Panc1 (cell line): ENCODE data around the gene MLPH. TPM values are rescaled to one million over a fixed set of nuclear protein-coding genes. Genes with fewer than 3 reads are reported as not detected.
A peak's percentile ranks its signal among the peaks of the same experiment; 100 is the strongest.

Experiments
- ATAC-seq: fragments of 200-7000 bp; cut with Tn5 transposase; 2 replicates; pipeline ENCODE4 v1.9.1; 2020; ENCODE audit warnings: mild to moderate bottlenecking, moderate library complexity
- BruUV-seq: library from RNA; stranded (reverse); fragments of 400-500 nt; replicated peaks from 2 replicates; lab custom pipeline; 2021; lab: Mats Ljungman, UMichigan
- CTCF ChIA-PET: fragments of 300-600 bp; sonication (Branson Sonifier 250); formaldehyde crosslinking; loops from one replicate; lab custom pipeline; 2022; ENCODE audit warnings: antibody characterized with exemption; lab: Charles Lee
- POLR2A ChIA-PET: fragments of 300-600 bp; sonication (Branson Sonifier 250); formaldehyde crosslinking; loops from one replicate; lab custom pipeline; 2022; ENCODE audit warnings: antibody characterized with exemption; lab: Charles Lee
- DNase-seq: peaks from one replicate; pipeline ENCODE4 v3.0.0-alpha.2; 2010; ENCODE audit warnings: low read depth, low spot score
- H3K27ac ChIP-seq: 2 replicates; pipeline ENCODE4 v1.5.1; 2011; ENCODE audit warnings: mild to moderate bottlenecking, low read length, inconsistent platforms
- H3K27me3 ChIP-seq: fragments of 200-500 bp; sonication (Bioruptor generic); 2 replicates; pipeline ENCODE4 v1.6.0; 2014; ENCODE audit warnings: low read length, inconsistent platforms; ENCODE audit not compliant: control insufficient read depth, insufficient read depth
- H3K36me3 ChIP-seq: fragments of 200-500 bp; sonication (Bioruptor generic); 2 replicates; pipeline ENCODE4 v1.5.1; 2014; ENCODE audit warnings: inconsistent platforms, mild to moderate bottlenecking, low read length, moderate library complexity; ENCODE audit not compliant: control insufficient read depth, insufficient read depth
- H3K4me1 ChIP-seq: 2 replicates; pipeline ENCODE4 v1.5.1; 2011; ENCODE audit warnings: inconsistent platforms, mild to moderate bottlenecking, low read length, moderate library complexity; ENCODE audit not compliant: control insufficient read depth, insufficient read depth
- H3K4me3 ChIP-seq, 2 experiments: 2 replicates each; pipeline ENCODE4 v1.5.1; 2011 to 2012; ENCODE audit warnings: low read depth in 2 of 2, low read length in 2 of 2, mild to moderate bottlenecking in 2 of 2, inconsistent platforms in 1 of 2, moderate library complexity in 1 of 2
- H3K9me3 ChIP-seq: fragments of 200-500 bp; sonication (Bioruptor generic); 2 replicates; pipeline ENCODE4 v1.5.1; 2014; ENCODE audit warnings: low read depth, mild to moderate bottlenecking, inconsistent platforms, low read length, moderate library complexity; ENCODE audit not compliant: control insufficient read depth, insufficient read depth
- POLR2AphosphoS5 ChIP-seq: IDR thresholded peaks from 2 replicates; pipeline ENCODE4 v1.6.1; 2012; ENCODE audit warnings: mild to moderate bottlenecking, low read depth, low read length, moderate library complexity
- REST ChIP-seq, 2 experiments: IDR thresholded peaks; 2 replicates each; pipeline ENCODE4 v1.6.1; 2011 to 2012; ENCODE audit warnings: low read depth in 2 of 2, control low read depth in 1 of 2, low read length in 1 of 2, mild to moderate bottlenecking in 1 of 2, moderate library complexity in 1 of 2; ENCODE audit not compliant: insufficient read depth in 1 of 2
- SIN3A ChIP-seq: IDR thresholded peaks from 2 replicates; pipeline ENCODE4 v1.6.1; 2012; ENCODE audit warnings: low read depth, mild to moderate bottlenecking, low read length, moderate library complexity, borderline replicate concordance; ENCODE audit not compliant: insufficient read depth
- TCF7L2 ChIP-seq: IDR thresholded peaks from 2 replicates; pipeline ENCODE4 v1.6.1; 2011; ENCODE audit warnings: mild to moderate bottlenecking, low read depth, low read length, inconsistent platforms
- in situ Hi-C: cut with HindIII; loops from 2 replicates; pipeline ENCODE4 v1.10.0; 2016; ENCODE audit warnings: low sequenced_read_pairs, low pct_unique_long_range_greater_than_20kb
- intact Hi-C: fragments of 100-400 bp; cut with micrococcal nuclease; formaldehyde crosslinking; loops from one replicate; pipeline ENCODE4 v1.10.0; 2022; ENCODE audit not compliant: unreplicated experiment
- total RNA-seq: library from RNA; stranded (reverse); gene quantifications from one replicate; pipeline ENCODE4 v1.2.1, GENCODE V29; 2021; ENCODE audit not compliant: unreplicated experiment
- TF ChIP-seq, protein P1 (sequence below): fragments of 450-650 bp; IDR thresholded peaks from 2 replicates; pipeline ENCODE4 v1.5.1; 2017; ENCODE audit warnings: mild to moderate bottlenecking

The MLPH gene
- total RNA-seq, 1 experiment from 2014 or later = 60.2 TPM

DNA sequence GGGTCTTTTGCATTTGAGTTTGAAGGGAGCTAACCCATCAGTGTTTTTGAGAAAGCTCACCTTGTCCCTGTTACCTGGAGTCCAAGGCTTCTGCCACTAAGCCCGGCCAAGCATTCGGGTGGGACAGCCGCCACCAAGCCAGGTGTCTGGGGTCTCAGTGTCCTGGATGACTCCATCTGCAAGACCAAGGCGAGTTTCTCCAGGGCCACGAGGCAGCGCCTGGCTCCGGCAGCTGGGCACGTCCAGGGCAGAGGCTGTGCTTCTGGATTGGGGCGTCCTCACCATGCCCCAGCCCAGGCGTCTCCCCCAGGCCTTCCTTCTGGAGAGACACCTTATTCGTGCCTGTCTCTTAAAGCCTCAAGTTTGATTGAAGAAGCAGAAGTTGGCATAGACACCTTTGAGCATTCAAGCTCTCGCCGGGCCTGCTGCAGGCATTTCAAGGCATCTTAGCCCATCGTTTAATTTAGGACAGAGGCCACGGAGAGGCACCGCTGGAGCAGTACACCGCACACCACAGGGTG, 24.9 kb downstream of the MLPH start:
- POLR2A ChIA-PET = interaction anchor here (0.7 kb wide), 1 partner anchor 1129 kb away, joined by 5 read pairs; no protein-coding TSS in a partner anchor
- CTCF ChIA-PET = interaction anchor here (0.6 to 2.3 kb wide), 10 partner anchors 10 to 996 kb away, joined by 3 to 77 read pairs (median 5); partner anchors contain the start of genes COPS8 and MLPH
- Histone ChIP-seq H3K27ac (no peak overlapping the region), H3K27me3 (no peaks in the 10 kb centered on the region), H3K36me3 (no peaks in the 10 kb centered on the region), H3K4me1 (peaks cover 8% of the 10 kb centered on the region), H3K4me3 (no peak overlapping the region), H3K9me3 (no peaks in the 10 kb centered on the region)
- intact Hi-C loops (loop anchor here (2.0 kb wide), 1 partner anchor 61 kb away; no protein-coding TSS in a partner anchor), in situ Hi-C loops (no loop called here)
- DNase-seq = no peak
- TF ChIP-seq SIN3A = no peak
- TF ChIP-seq POLR2AphosphoS5 = no peak
- TF ChIP-seq, protein P1, sequence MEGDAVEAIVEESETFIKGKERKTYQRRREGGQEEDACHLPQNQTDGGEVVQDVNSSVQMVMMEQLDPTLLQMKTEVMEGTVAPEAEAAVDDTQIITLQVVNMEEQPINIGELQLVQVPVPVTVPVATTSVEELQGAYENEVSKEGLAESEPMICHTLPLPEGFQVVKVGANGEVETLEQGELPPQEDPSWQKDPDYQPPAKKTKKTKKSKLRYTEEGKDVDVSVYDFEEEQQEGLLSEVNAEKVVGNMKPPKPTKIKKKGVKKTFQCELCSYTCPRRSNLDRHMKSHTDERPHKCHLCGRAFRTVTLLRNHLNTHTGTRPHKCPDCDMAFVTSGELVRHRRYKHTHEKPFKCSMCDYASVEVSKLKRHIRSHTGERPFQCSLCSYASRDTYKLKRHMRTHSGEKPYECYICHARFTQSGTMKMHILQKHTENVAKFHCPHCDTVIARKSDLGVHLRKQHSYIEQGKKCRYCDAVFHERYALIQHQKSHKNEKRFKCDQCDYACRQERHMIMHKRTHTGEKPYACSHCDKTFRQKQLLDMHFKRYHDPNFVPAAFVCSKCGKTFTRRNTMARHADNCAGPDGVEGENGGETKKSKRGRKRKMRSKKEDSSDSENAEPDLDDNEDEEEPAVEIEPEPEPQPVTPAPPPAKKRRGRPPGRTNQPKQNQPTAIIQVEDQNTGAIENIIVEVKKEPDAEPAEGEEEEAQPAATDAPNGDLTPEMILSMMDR = no peak
- TF ChIP-seq REST (IDR thresholded peaks at IDR 0.05; ENCODE audit: insufficient read depth in 1 of 2, low read depth in 2 of 2, low read length in 1 of 2) = no peak
- TF ChIP-seq TCF7L2 = no peak
- ATAC-seq = no peak; the same call in 1 of the 2 replicates
- no TSS peak for BruUV-seq

DNA sequence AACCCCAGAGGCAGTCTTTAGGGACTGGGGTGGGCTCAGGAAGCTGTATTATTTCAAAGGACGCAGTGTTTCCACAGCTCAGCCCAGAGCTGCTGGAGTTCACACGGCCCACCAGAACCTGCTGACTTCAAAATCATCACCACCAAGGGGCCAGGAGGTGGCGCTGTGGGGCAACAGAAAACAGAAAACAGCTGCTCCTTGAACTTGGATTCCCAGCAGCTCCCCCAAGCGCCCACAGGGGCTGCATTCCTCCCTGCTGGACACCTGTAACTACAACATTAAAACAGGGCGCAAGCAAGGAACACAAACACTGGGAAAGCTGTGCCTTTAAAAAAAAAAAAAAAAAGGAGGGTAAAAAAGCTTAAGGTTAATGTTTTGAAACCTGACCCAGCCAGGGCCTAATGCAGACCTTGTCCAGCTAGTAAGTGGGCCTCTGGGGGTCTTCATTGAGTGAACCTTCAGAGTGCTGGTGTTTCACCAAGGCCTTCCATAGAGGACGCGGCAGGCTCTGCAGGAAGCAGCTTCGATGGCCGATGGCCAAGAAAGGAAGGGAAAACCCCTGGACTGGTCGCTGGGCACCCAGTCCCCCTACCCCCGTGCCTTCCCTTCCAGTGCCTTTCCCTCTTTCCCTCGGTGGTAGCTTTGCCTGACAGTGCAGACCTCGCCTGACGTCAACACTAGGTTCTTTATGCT, 25.9 kb downstream of the MLPH start:
- POLR2A ChIA-PET = interaction anchor here (0.6 to 0.7 kb wide), 2 partner anchors 15 to 352 kb away, joined by 3 to 4 read pairs; no protein-coding TSS in a partner anchor
- peak overlapping the region; percentile 39; the same call in 1 of the 2 replicates for H3K27ac ChIP-seq

More for the DNA sequence above, 25.9 kb downstream of the MLPH start:
- CTCF ChIA-PET = interaction anchor here (0.6 to 2.3 kb wide), 18 partner anchors 11 to 1161 kb away, joined by 3 to 77 read pairs (median 4); partner anchors contain the start of genes COPS8 and MLPH
- H3K9me3 ChIP-seq = no peaks in the 10 kb centered on the region
- in situ Hi-C loops (no loop called here), intact Hi-C loops (loop anchor here (2.0 kb wide), 1 partner anchor 60 kb away; no protein-coding TSS in a partner anchor)
- no peak for TF ChIP-seq SIN3A
- TF ChIP-seq, protein P1 = peak; percentile 97
- H3K27me3 ChIP-seq = no peaks in the 10 kb centered on the region
- BruUV-seq = no TSS peak
- H3K4me3 ChIP-seq = no peak overlapping the region
- no peaks in the 10 kb centered on the region for H3K36me3 ChIP-seq
- ATAC-seq (peak; percentile 91), DNase-seq (peak; percentile 52)
- H3K4me1 ChIP-seq = peaks cover 8% of the 10 kb centered on the region
